H54 (cell line): ENCODE measurements around the gene ATAD3A.
"Not testable (repeated sequence)": the region's sequence is repeated elsewhere in the genome, so short reads cannot be mapped to it uniquely, and the experiment has no call there.

ENCODE experiments used
- DNase-seq: peaks from one replicate; pipeline ENCODE4 v3.0.0; 2011; ENCODE audit warnings: low spot score, mixed read lengths; ENCODE audit not compliant: insufficient read length
- FAIRE-seq: peaks from 3 replicates; lab custom pipeline; 2011; peaks lifted over from hg19 to GRCh38; lab: Jason Lieb, UNC
- POLR2A ChIP-seq: IDR thresholded peaks from 2 replicates; pipeline ENCODE4 v1.6.1; 2011; ENCODE audit warnings: low read depth, mild to moderate bottlenecking, low read length

ATAD3A gene

DNA sequence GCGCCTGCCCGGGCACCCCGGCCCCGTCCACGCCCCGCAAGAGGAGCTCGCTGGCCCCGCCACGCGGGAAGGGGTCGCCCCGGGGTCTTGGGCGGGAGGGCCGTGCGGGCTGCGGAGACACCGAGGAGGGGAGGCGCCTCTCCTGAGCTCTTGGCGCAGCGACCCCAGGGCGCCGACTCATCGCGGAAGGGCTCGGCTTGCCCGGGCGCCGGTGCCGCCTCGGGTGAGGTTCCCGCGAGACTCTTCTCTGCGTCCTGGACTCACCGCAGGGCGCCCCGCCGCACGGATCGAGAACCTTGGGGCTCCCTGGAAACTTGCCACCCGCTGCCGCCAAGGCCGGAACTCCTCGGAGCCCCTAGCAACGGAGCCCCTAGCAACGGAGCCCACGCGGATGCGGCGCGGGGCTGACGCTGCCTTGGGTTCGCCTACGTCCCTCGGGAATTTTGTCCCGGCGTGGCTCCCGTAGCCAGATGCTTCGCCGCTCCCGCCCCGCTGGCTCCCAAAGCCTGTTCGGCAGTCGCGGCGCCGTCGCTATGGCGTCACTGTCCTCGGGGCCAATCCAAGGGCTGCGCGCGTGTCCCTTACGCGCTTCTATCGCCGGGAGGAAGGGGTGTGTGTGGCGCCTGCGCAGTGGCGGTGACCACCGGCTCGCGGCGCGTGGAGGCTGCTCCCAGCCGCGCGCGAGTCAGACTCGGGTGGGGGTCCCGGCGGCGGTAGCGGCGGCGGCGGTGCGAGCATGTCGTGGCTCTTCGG lies at the start of gene ATAD3A:
Gene ATAD3A (plus strand): TSS at position 630 of the 753 bp plus-strand sequence. CDS start 107 bp downstream, at position 737.
- TF ChIP-seq POLR2A, result no peak; the same call in 1 of the 2 replicates
- peak; percentile 88 for DNase-seq
- no peak for FAIRE-seq

DNA sequence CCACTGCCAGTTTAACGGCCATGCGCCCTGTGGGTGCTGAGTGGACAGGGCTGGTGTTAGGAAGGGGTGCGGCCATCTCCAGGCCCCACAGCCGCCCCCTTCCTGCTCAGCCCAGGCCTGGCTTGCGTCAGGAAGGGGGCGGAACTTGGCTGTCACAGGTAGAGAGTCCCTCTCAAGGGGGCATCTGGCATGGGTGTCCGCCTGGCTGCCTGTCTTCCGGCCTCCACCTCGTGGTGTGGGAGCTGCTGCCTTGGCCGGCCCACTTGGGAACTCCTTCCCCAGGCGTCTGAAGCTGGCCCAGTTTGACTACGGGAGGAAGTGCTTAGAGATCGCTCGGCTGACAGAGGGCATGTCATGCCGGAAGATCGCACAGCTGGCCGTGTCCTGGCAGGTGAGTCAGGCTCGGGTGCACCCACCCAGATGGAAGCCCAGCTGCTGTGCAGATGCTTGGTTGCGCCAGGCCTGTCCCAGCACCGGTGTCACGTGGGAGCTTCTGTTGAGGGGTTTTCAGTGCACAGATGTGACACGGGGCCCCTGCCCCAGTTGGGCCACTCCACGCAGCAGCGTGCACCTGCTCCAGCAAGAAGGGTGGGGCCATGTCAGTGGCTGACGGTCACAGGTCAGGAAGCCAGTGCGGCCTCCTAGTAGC lies 49.5 kb upstream of the ATAD3A start:
- FAIRE-seq (no peak), DNase-seq (no peak)
- no peak for TF ChIP-seq POLR2A

DNA sequence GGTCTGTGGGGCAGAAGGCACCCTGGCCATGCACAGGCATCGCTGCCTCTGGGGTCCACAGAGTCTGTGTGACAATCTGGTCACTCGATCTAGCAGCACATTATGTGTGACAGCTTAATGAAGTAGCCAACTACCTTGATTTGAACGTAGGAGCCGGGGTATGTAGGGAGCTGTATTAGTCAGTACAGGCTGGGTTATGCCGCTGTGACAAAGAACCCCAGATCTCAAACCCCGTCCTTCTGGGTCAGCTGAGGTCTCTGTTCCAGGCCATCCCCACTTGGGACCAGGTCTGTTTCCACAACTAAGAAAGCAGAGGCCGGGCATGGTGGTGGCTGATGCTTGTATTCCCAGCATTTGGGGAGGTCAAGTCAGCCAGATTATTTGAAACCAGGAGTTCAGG lies 48.6 kb upstream of the ATAD3A start:
- DNase-seq (no peak), FAIRE-seq (no peak)
- TF ChIP-seq POLR2A, result no peak

DNA sequence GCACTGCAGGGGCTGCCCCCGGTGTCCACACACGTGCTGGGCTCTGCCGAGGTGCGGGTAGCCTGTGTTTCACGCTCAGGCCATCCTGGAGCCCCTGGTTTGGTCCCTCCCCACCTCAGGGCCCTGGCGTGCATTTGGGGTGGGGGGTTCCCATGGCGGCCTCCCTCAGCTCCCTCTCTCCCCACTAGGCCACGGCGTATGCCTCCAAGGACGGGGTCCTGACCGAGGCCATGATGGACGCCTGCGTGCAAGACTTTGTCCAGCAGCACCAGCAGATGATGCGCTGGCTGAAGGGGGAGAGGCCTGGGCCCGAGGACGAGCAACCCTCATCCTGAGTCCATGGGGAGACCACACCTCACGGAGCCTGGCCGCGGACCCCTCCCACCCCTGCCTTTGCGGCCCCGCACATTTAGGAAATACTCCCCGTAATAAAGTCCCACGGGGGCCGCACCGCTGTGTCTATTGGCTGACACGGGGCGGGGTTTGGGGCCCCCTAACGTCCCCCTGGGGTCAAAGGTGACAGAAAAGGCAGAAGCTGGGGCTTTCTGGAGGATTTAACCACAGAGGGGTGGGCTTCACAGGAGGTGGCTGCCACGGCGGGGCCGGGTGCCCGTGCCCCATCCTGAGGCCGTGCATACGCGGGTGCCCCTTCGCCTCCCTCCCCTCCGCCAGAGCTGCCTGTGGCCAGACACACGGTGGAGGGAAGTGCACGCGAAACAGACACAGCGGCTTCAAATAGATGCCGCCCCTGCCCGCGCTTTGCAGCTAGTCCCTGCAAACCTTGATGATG lies 43.6 kb upstream of the ATAD3A start:
- not testable (repeated sequence) for DNase-seq, FAIRE-seq

DNA sequence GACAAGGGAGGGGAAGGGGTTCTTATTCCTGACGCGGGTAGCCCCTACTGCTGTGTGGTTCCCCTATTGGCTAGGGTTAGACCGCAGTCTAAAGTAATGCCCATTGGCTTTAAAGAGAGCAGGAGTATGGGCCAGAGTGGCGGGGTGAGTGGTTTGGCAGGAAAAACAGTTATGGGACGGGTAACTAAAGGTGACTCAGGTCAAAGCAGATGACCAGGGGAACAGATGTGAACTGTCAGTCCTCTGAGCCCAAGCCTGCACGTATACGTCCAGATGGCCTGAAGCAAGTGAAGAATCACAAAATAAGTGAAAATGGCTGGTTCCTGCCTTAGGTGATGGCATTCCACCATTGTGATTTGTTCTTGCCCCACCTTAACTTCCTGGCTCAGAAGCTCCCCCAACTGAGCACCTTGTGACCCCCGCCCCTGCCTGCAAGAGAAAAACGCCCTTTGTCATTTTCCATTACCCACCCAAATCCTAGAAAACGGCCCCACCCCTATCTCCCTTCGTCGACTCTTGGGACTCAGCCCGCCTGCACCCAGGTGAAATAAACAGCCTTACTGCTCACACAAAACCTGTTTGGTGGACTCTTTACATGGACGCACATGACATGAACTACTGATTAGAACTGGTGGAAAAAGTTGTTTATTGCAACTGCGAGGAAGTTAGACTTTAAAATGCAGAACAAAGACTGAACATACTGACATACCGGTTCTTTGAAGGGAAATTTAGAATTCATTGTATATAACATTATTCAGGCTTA lies 41.2 kb upstream of the ATAD3A start:
- no peak for DNase-seq

DNA sequence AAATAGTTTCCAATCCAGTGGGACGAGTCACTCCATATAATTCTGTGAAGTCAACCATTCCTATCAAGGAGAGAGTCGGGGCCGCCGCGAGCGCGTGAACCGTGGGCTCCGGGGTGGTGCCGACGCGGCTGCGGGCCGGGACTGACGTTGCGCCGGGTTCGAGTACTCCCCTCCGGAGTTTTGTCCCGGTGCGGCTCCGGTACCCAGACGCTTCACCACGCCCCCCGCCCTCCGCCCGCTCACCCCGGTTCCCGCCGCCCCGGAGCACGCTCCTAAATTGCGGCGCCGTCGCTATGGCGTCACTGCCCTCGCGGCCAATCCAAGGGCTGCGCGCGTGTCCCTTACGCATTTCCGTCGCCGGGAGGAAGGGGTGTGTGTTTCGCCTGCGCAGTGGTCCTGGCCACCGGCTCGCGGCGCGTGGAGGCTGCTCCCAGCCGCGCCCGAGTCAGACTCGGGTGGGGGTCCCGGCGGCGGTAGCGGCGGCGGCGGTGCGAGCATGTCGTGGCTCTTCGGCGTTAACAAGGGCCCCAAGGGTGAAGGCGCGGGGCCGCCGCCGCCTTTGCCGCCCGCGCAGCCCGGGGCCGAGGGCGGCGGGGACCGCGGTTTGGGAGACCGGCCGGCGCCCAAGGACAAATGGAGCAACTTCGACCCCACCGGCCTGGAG lies 40.4 kb upstream of the ATAD3A start, which contains the start of gene ATAD3B:
Gene ATAD3B (plus strand): TSS at position 377 of the 664 bp plus-strand sequence. CDS start 120 bp downstream, at position 497.
- peak; percentile 65 for TF ChIP-seq POLR2A
- DNase-seq (peak; percentile 80), FAIRE-seq (no peak)

More for the DNA sequence above, 41.2 kb upstream of the ATAD3A start:
- TF ChIP-seq POLR2A, result no peak
- FAIRE-seq, result no peak

DNA sequence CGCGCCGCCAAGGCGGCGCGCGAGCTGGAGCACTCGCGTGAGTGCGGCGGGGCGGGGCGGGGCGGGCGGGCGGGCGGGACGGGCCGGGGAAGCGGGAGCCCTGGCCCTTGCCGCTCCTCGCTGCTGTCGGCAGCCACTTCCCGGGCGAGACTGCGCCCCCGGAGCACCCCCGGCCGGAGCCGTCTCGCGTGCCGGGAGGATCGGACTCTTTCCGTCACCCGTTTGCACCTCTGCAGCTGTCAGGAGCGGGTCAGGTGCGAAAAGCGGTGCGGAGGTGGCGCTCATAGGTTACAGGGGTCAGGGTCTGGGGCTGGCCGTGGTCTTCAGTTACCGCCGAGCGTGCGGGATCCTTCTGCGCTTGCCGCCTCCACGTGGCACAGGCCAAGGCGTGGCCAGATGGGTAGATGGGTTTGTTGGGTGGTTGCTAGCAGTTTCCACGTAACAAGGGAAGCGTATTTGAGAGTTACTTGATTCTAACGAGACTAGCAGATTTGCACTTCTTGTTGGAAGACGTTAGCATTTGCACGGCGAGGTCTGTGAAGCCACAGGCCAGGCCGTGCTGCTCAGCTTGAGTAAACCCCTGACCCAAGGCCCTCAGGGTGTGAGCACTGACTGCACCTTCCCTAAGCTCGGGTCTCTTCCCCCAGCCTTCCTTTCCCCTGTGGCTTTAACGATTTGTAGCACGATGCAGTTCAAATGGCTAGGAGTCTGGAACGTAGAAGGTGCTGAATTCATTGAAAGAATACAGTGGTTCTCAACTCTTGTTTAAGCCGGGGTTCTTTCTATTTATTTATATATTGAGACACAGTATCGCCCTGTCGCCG lies 39.7 kb upstream of the ATAD3A start:
- peak; percentile 32 for DNase-seq
- FAIRE-seq, result not testable (repeated sequence)

DNA sequence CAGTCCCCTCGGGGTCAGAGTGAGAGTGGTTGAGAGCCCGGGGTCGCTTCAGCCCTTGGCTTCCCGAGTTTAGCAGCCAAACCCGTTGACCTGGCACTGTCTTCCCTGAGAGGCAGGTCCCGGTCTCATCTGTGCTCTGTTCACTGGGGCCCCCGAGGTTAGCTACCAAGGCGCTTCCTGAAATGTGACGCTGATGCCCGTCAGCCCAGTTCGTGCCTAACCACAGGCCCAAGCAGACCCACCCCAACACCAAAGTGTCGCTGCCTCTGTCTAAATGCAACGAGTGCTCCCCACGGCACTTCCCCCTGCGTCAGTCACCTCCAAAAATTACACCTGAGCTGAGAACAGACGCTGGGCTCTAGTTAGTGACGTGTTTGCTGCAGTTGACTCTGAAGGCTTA lies 36.0 kb upstream of the ATAD3A start:
- FAIRE-seq, result not testable (repeated sequence)

DNA sequence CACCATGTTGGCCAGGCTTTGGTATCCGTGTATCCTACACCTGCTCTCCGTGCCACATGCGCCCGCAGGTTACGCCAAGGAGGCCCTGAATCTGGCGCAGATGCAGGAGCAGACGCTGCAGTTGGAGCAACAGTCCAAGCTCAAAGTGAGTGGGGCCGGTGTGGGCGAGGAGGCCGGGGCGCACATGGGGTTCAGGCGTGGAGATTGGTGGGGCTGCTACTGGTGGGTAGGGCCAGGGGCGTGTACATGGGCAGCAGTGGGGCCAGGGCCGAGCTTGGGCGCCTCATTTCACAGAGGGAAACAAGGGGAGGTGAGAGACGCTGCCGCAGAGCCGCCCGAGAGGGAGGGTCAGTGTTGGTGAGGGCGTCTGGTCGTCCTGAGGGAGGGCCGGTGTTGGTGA lies 34.8 kb upstream of the ATAD3A start:
- no peak for TF ChIP-seq POLR2A
- DNase-seq (no peak), FAIRE-seq (no peak)

More for the DNA sequence above, 36.0 kb upstream of the ATAD3A start:
- not testable (repeated sequence) for DNase-seq

DNA sequence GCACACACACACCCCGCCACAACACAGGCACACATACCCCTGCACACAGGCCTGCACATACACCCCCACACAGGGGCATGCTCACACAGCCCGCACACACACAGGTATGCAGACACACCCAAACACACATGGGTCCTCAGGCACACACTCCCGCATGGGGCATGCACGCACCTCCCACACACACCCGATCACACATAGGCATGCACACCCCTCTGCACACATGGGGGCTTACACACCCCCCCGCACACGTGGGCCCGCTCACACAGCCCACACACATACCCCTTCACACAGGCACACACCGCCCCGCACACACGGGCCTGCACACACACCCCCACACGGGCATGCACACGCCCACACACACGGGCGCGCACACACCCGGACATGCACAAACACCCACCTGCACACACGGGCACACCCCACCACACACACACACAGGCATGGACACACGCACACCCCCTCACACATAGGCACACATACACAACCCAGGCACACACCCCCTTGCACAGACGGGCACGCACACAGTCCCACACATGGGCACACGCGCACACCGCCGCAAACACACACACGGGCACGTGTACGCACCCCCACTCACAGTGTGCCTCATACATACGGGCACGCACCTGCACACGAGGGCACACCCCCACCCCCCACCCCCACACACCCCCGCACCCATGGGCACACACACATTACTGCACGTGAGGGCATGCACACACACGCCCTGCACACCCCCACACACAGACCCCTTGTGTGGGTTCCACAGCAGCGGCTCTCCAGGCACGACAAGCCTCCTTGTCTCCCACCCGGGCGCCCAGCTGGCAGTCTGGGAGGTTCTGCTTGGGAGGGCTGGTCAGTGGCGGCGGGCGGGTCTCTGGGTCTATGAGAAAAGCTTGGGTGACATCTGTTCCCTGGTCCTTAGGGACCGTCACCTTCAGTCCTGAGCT lies 32.1 kb upstream of the ATAD3A start:
- DNase-seq (no peak), FAIRE-seq (no peak)
- no peak for TF ChIP-seq POLR2A

DNA sequence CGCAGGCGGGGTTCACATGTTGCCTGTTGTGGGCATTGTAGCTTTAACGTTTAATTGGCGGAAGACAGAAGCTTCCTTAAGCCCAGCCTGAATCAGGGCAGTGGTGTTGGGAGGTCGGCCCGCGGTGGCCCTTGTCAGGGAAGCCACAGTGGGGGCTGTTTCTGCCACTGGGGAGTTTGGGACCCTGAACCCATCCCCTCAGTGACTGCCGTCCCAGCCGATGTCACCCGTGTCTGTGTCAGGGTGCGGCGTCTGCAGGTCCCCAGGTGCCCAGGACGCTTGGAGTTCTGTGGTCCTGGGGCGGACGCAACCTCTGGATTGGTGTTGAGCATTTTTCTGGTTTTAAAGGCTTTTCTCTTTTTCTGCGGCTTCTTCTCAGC lies 31.5 kb upstream of the ATAD3A start:
- not testable (repeated sequence) for DNase-seq, FAIRE-seq

DNA sequence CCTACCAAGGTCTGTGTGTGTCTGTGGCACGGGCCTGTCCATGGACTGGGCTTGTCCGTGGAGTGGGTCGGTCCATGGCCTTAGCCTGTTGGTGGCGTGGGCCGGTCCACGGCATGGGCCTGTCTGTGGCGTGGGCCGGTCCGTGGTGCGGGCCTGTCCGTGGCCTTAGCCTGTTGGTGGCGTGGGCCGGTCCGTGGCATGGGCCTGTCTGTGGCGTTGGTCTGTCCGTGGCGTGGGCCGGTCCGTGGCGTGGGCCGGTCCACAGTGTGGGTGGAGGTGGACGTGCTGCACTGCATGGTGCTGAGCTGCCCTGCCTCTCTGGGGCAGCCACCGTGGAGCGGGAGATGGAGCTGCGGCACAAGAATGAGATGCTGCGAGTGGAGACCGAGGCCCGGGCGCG lies 30.2 kb upstream of the ATAD3A start:
- FAIRE-seq, DNase-seq: not testable (repeated sequence)
